GM12874 (cell line): ENCODE measurements around the gene RPGRIP1L.

Experiments used
- CTCF ChIP-seq: IDR thresholded peaks from 2 replicates; pipeline ENCODE4 v1.5.1; 2011; ENCODE audit warnings: low read depth, mild to moderate bottlenecking, control low read depth, low read length, moderate library complexity; ENCODE audit not compliant: insufficient read depth

Gene RPGRIP1L

GRCh38 chr16:53581784-53582183 lies 121.9 kb downstream of the RPGRIP1L start:
- TF ChIP-seq CTCF: no peak

- no peak for TF ChIP-seq CTCF
Measured at GRCh38 chr16:53580038-53580802, 123.4 kb downstream of the RPGRIP1L start.

GRCh38 chr16:53576904-53577303 lies 126.8 kb downstream of the RPGRIP1L start:
- TF ChIP-seq CTCF: no peak

GRCh38 chr16:53576210-53576609 lies 127.4 kb downstream of the RPGRIP1L start:
- no peak for TF ChIP-seq CTCF

GRCh38 chr16:53571763-53572162 lies 131.9 kb downstream of the RPGRIP1L start:
- no peak for TF ChIP-seq CTCF

- no peak for TF ChIP-seq CTCF
Measured at GRCh38 chr16:53566552-53567245, 137.0 kb downstream of the RPGRIP1L start.

- no peak for TF ChIP-seq CTCF
Measured at GRCh38 chr16:53565296-53565863, 138.3 kb downstream of the RPGRIP1L start.
